CD4-positive, alpha-beta T cell treated with Interleukin-4 for 1 hour (primary cell): ENCODE data around the gene WASF1.
"Not testable (repeated sequence)": the region's sequence is repeated elsewhere in the genome, so short reads cannot be mapped to it uniquely, and the experiment has no call there.

Experiments
- DNase-seq, 2 donors: peaks; one replicate each; pipeline ENCODE4 v3.0.0-alpha.2; 2020 to 2022

Gene WASF1

GRCh38 chr6:110173506-110174132, 5.9 kb downstream of the WASF1 start:
- no peak for DNase-seq

- DNase-seq = no peak
Observed at GRCh38 chr6:110170081-110170480, 9.4 kb downstream of the WASF1 start.

- DNase-seq = no peak
Observed at GRCh38 chr6:110158479-110158878, 21.0 kb downstream of the WASF1 start.

GRCh38 chr6:110147870-110148269, 31.6 kb downstream of the WASF1 start:
- no peak for DNase-seq

- no peak for DNase-seq
Observed at GRCh38 chr6:110140650-110141049, 38.8 kb downstream of the WASF1 start.

GRCh38 chr6:110139052-110139451, 40.4 kb downstream of the WASF1 start:
- no peak for DNase-seq

- no peak for DNase-seq
Observed at GRCh38 chr6:110137924-110138887, 41.3 kb downstream of the WASF1 start.

GRCh38 chr6:110130362-110130761, 49.1 kb downstream of the WASF1 start:
- no peak for DNase-seq

- no peak for DNase-seq
Observed at GRCh38 chr6:110128418-110128817, 51.1 kb downstream of the WASF1 start.

GRCh38 chr6:110125361-110125760, 54.1 kb downstream of the WASF1 start:
- DNase-seq = no peak

GRCh38 chr6:110121655-110122054, 57.8 kb downstream of the WASF1 start:
- not testable (repeated sequence) for DNase-seq

- no peak for DNase-seq
Observed at GRCh38 chr6:110116258-110116657, 63.2 kb downstream of the WASF1 start.

- DNase-seq = no peak
Observed at GRCh38 chr6:110114004-110114403, 65.5 kb downstream of the WASF1 start.

- DNase-seq = no peak
Observed at GRCh38 chr6:110105296-110105695, 74.2 kb downstream of the WASF1 start.

GRCh38 chr6:110103260-110103659, 76.2 kb downstream of the WASF1 start:
- DNase-seq = no peak

GRCh38 chr6:110102411-110102810, 77.1 kb downstream of the WASF1 start:
- DNase-seq = no peak

- peak in 1 of 2 donors; percentile 47 for DNase-seq
Observed at GRCh38 chr6:110101885-110102284, 77.6 kb downstream of the WASF1 start.

GRCh38 chr6:110098511-110099116, 80.9 kb downstream of the WASF1 start:
- no peak for DNase-seq

- no peak for DNase-seq
Observed at GRCh38 chr6:110097443-110097842, 82.0 kb downstream of the WASF1 start.

GRCh38 chr6:110095935-110096334, 83.5 kb downstream of the WASF1 start:
- no peak for DNase-seq

GRCh38 chr6:110095101-110095500, 84.4 kb downstream of the WASF1 start:
- no peak for DNase-seq

GRCh38 chr6:110093981-110094380, 85.5 kb downstream of the WASF1 start:
- DNase-seq = no peak

- DNase-seq = no peak
Observed at GRCh38 chr6:110090876-110091275, 88.6 kb downstream of the WASF1 start.

GRCh38 chr6:110089323-110089722, 90.1 kb downstream of the WASF1 start:
- no peak for DNase-seq
